NCI-H1092 (cell line): Measurements from ENCODE around the gene AEBP1.

Experiments used
- DNase-seq: peaks from one replicate; lab custom pipeline; 2025; lab: John Stamatoyannopoulos, UW

The AEBP1 gene

GRCh38 chr7:44103923-44104859 lies at the start of gene AEBP1:
TSS of gene AEBP1 (plus strand) at chr7:44104345. CDS start at chr7:44104666, 321 bp downstream.
- DNase-seq = no peak

GRCh38 chr7:44056681-44057080 lies 47.5 kb upstream of the AEBP1 start:
- no peak for DNase-seq

GRCh38 chr7:44057181-44057848 lies 46.8 kb upstream of the AEBP1 start:
- no peak for DNase-seq

GRCh38 chr7:44057849-44058758 lies 46.0 kb upstream of the AEBP1 start:
- DNase-seq = no peak

- no peak for DNase-seq
These were observed 45.4 kb upstream of the AEBP1 start for GRCh38 chr7:44058759-44059218.

- DNase-seq = no peak
These were observed 44.7 kb upstream of the AEBP1 start for GRCh38 chr7:44059219-44060090.

GRCh38 chr7:44060091-44060947 lies 43.8 kb upstream of the AEBP1 start:
- DNase-seq = no peak

- DNase-seq = no peak
These were observed 43.0 kb upstream of the AEBP1 start for GRCh38 chr7:44060948-44061644.

GRCh38 chr7:44061645-44062179 lies 42.4 kb upstream of the AEBP1 start:
- DNase-seq = no peak

GRCh38 chr7:44062180-44062902 lies 41.8 kb upstream of the AEBP1 start:
- DNase-seq = no peak

- DNase-seq = no peak
These were observed 41.2 kb upstream of the AEBP1 start for GRCh38 chr7:44062903-44063295.

- DNase-seq = no peak
These were observed 40.6 kb upstream of the AEBP1 start for GRCh38 chr7:44063547-44063893.

GRCh38 chr7:44063894-44064651 lies 40.1 kb upstream of the AEBP1 start:
- DNase-seq = no peak

- DNase-seq = no peak
These were observed 39.2 kb upstream of the AEBP1 start for GRCh38 chr7:44064791-44065430.

GRCh38 chr7:44065431-44066110 lies 38.6 kb upstream of the AEBP1 start, which contains the start of gene PGAM2:
TSS of gene PGAM2 (minus strand) at chr7:44065567. CDS start at chr7:44065529, 38 bp downstream.
- no peak for DNase-seq

- no peak for DNase-seq
These were observed 38.1 kb upstream of the AEBP1 start for GRCh38 chr7:44066111-44066460.
